Activated CD8-positive, alpha-beta memory T cell treated with anti-CD3 and anti-CD28 coated beads, Interleukin-2, amount 50 U/mL, for 24 hours (primary cell): Measurements from ENCODE around the gene RPL41.
"Not testable (repeated sequence)": the region's sequence is repeated elsewhere in the genome, so short reads cannot be mapped to it uniquely, and the experiment has no call there.

Source experiments
- DNase-seq: peaks from one replicate; pipeline ENCODE4 v3.0.0-alpha.2; 2020; ENCODE audit errors: extremely low read depth

RPL41 gene

DNA sequence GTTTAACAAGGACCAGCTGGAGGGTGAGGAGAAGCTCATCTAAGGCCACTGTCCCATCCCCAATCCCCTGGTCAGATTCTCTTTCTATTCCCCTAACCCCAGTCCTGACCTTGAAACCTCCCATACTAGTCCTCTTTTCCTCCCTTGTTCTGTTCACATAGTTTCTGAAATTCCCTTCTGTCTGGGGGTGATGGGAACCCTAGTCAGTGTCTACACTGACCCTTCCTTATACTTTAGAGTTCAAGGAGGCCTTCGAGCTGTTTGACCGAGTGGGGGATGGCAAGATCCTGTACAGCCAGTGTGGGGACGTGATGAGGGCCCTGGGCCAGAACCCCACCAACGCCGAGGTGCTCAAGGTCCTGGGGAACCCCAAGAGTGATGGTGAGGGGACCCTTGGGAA, 38.4 kb downstream of the RPL41 start:
- DNase-seq = no peak

GRCh38 chr12:56155256-56155845, 38.9 kb downstream of the RPL41 start:
- no peak for DNase-seq

- not testable (repeated sequence) for DNase-seq
These were observed 40.2 kb downstream of the RPL41 start for GRCh38 chr12:56156464-56157200.

DNA sequence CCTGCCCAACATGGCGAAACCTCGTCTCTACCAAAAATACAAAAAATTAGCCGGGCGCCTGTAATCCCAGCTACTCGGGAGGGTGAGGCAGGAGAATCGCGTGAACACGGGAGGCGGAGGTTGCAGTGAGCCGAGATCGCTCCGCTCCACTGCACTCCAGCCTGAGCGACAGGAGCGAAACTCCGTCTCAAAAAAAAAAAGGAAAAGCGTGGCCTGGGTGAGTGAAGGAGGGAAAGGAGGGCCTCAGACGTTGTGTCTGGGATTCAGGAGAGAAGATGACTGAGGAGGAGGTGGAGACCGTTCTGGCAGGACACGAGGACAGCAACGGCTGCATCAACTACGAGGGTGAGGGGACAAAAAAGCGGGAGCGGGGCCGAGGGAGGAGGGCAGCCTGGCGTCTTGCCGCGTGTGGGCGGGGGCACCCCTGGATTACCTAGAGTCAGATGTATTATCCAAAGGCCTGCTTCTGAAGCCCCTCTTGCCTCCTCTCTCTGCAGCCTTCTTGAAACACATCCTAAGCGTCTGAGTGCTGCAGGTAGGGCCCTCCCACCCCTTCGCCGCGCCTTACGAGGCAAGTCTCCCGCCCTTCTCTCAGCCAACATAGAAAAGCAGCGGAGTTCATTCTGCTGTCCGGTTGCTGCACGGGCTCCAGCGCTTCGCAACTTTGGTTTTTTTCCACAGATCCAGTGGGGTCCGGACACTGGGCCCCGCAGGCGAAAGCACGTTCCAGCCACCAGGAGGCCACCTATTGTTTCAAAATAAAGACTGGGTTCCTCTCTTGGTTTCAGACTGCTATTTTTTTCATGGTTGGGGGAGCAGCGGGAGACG, 41.0 kb downstream of the RPL41 start:
- DNase-seq = peak; percentile 10

- peak; percentile 74 for DNase-seq
These were observed 41.8 kb downstream of the RPL41 start, which contains the start of gene MYL6 for GRCh38 chr12:56158029-56158925. Gene MYL6, plus strand, starts transcription at chr12:56158359. Its CDS starts 43 bp downstream, at chr12:56158402.

DNA sequence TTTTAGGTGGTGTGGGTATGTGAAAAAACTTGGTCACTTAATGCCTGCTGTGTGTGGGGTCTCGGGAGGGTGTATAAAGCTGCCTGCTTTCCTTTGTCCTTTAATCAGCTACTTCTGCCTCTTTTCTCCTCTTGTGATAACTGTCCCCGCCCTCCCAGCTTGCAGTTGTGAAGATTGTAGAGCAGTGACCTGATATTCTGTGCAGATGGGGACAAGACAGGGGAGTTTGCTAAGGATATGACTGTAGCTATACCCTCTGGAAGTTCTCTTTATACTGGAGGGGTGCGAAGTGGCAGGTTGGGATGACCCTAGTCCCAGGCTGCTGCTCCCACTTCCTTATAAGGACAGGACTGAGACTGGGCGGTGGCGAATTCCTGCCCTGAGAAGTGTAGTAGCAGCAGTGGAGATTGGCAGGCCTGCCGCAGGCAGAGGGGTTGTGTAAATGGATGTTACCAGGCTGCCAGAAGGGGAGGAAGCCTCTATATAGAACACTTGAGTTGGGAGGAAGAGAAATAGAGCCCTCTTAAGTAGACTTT, 42.6 kb downstream of the RPL41 start:
- no peak for DNase-seq

DNA sequence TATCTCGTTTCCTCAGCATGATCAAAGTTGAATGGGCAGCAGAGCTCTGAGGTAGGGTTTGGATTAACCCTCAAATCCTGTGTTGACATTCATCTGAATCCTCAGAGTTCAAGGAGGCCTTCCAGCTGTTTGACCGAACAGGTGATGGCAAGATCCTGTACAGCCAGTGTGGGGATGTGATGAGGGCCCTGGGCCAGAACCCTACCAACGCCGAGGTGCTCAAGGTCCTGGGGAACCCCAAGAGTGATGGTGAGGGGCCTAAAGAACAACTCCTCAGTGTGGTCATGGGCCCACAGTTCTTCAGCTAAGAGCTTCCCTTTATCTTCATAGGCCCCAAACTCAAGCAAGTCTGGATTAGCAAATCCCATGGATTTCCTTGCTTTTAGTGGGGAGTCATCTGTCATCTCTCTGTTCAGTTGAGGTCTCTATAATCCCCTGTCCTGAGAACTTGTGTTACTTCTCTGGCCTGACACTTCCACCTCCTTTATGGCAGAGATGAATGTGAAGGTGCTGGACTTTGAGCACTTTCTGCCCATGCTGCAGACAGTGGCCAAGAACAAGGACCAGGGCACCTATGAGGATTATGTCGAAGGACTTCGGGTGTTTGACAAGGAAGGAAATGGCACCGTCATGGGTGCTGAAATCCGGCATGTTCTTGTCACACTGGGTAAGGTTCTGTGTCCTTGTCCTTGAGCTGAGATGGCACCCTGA, 43.2 kb downstream of the RPL41 start:
- no peak for DNase-seq

DNA sequence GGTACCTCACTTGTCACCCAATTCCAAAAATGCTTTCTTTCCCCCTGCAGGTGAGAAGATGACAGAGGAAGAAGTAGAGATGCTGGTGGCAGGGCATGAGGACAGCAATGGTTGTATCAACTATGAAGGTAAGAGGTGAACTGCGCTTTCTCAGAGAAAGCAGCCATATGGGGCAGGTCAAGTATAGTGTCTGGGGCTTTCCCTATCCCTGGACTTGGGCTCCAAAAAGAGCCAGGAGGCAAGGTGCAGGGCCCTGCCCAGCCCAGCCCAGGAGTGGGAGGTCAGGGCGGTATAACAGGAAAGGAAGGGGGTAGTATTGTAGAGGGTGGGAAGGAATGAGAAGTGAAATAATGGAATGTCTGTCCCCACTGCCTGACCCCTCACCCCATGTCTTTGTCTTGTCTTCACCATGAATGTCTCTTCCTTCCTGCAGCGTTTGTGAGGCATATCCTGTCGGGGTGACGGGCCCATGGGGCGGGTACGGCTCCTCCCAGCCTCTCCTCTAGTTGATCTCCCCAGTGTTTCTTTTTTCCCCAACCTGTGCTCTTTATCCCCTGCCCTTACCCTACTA, 43.8 kb downstream of the RPL41 start:
- DNase-seq = peak; percentile 7

DNA sequence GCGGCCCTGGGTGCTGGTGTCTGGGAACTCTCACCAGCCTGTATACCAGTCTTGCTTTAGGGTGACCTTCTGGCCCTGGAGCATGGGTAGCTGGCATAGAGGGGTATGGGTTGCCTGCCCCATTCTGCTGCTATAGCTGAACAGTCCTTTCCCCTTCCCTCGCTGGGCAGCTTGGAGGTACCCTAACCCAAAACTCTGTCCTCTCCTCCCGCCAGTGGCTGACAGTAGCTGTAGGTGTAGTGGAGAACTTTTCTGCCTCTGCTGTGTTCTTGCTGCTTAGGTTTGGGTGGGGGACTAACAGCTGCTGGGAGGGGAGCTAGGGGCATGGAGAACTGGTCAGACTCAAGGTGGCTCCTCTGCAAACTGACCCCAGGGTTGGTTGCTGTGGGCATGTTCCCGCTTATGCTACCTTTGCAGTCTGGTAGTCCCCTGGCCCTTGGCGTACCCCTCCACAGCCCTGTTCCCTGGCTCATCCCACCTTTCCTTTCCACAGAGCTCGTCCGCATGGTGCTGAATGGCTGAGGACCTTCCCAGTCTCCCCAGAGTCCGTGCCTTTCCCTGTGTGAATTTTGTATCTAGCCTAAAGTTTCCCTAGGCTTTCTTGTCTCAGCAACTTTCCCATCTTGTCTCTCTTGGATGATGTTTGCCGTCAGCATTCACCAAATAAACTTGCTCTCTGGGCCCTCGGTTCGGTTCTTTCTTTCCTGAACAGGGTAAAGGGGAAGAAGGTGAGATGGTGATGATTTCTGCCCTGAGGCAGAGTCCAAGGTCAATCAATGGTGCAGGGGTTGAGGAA, 44.7 kb downstream of the RPL41 start:
- DNase-seq = no peak

- DNase-seq = no peak
These were observed 45.4 kb downstream of the RPL41 start for GRCh38 chr12:56161690-56162351.

- no peak for DNase-seq
These were observed 46.2 kb downstream of the RPL41 start for GRCh38 chr12:56162468-56163290.

DNA sequence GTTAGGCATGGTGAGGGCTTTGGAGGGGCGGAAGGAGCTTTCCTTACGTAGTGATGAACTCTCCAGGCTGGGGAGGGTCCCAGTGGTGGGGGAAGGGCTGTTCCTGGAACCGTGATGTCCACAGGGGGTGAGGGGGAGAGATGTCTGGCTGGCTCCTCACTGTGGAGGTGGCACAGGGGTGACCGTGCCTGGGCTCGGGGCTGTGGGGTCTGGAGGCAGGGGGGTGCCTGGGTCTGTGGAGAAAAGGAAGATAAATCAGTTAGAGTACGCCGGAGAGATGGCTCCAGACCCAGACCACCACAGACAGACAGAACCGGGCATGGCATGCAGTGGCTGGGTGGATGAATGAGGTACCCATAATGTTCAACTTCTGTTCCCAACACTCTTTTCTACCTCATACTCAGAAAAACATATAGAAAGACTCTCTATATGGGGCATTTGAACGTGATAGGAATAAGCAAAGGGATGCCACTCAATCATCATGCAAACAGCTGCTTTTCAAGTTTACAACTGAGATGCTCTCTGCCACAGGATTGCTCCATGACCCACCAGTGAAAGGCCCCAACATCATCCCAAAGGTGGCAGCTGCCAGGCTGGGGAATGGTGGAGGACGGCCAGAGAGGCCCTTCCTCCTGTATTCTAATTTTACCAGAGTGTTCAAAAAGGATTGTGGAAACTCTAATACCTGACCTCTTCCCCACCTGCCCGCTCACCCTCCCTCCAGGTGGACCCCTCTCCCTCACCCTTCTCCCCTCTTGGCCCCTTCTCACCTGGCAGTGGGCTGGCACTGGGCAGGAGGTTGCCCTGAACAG, 47.3 kb downstream of the RPL41 start:
- no peak for DNase-seq

DNA sequence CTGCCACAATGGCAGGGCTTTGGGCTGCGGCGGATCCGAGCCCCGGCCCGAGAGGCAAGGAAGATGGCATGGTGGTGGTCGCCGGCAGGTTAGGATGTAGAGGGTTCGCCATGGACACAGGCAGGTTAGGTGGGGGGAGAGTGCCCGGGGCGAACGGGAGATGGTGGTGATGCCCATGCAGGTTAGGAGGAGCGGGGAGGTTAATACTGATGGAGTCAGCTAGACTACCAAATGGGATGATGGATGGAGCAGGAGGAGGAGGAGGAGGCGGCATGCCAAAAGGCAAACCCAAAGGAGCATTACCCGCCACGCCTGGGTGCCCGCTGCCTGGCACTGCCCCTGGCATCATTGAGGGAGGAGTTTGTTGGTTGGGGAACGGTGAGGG, 47.9 kb downstream of the RPL41 start:
- DNase-seq = no peak

DNA sequence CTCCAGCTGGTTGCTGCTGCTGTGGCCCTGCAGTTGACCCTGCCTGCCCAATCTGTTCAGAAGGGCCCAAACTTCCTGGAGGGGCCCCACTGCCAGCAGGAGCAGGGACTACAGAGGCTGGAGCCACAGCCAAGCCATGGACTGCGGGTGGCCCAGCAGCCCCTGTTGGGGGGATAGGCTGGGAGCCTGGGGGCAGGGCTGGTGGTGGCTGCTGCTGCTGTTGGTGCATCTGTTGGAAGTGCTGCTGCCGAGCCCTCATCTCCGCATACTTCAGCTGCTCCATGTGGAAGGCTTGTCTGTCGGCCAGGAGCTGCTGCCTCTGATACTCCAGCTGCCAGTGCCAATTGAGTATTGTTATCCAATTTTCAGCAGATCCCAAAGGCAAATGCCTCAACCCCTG, 48.9 kb downstream of the RPL41 start:
- DNase-seq = no peak
